RWPE2 (cell line): ENCODE measurements around the gene NSMF.
A peak's percentile ranks its signal among the peaks of the same experiment; 100 is the strongest.

Experiments used
- ATAC-seq: fragments of 200-7000 bp; cut with Tn5 transposase; 3 replicates; pipeline ENCODE4 v1.9.1; 2021; ENCODE audit warnings: low read depth
- DNase-seq: peaks from one replicate; pipeline ENCODE4 v3.0.0-alpha.2; 2020; ENCODE audit warnings: low spot score
- H3K27ac ChIP-seq: fragments of 450-650 bp; 2 replicates; pipeline ENCODE4 v1.5.1; 2017; ENCODE audit warnings: mild to moderate bottlenecking; ENCODE audit not compliant: poor library complexity, severe bottlenecking
- H3K27me3 ChIP-seq: fragments of 250-450 bp; sonication (Bioruptor Pico); 2 replicates; pipeline ENCODE4 v1.5.1; 2021; ENCODE audit warnings: mild to moderate bottlenecking, moderate library complexity; ENCODE audit not compliant: insufficient read depth, poor library complexity, severe bottlenecking
- H3K36me3 ChIP-seq: fragments of 250-450 bp; sonication (Bioruptor Pico); 2 replicates; pipeline ENCODE4 v1.5.1; 2020; ENCODE audit warnings: low read depth, mild to moderate bottlenecking, moderate library complexity
- H3K4me1 ChIP-seq: fragments of 250-450 bp; sonication (Bioruptor Pico); 2 replicates; pipeline ENCODE4 v1.5.1; 2021; ENCODE audit warnings: mild to moderate bottlenecking, moderate library complexity; ENCODE audit not compliant: insufficient read depth, poor library complexity, severe bottlenecking
- H3K4me3 ChIP-seq: fragments of 250-450 bp; sonication (Bioruptor Pico); 2 replicates; pipeline ENCODE4 v1.5.1; 2021; ENCODE audit warnings: mild to moderate bottlenecking, moderate library complexity; ENCODE audit not compliant: severe bottlenecking
- H3K9me3 ChIP-seq: fragments of 250-450 bp; sonication (Bioruptor Pico); 2 replicates; pipeline ENCODE4 v1.5.1; 2021; ENCODE audit warnings: mild to moderate bottlenecking, moderate library complexity; ENCODE audit not compliant: severe bottlenecking
- TF ChIP-seq, protein P1 (sequence below): fragments of 450-650 bp; IDR thresholded peaks from one replicate; pipeline ENCODE4 v1.5.1; 2017; ENCODE audit warnings: mild to moderate bottlenecking, moderate library complexity; ENCODE audit not compliant: poor library complexity, severe bottlenecking

NSMF gene

DNA sequence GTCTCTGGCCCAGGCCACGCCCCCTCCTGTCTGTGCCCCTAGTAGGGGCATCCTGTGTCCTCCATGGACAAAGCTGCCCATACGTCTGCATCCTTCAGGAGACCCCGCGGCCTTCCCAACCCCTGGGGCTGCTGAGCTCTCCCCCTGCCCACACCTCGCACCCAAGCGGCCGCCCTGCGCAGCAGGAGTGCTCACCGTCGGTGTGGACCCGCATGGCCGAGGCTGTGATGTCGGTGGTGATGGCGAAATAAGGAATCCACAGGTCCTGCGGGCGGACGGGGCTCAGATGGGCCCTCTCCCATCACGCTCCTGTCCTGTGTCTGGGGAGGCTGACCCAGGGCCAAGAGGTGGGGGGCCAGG lies 4.8 kb upstream of the NSMF start:
- H3K9me3 ChIP-seq = no peaks in the 10 kb centered on the region
- peak; percentile 57 for DNase-seq
- no peak overlapping the region for H3K4me3 ChIP-seq
- ATAC-seq = no peak
- no peaks in the 10 kb centered on the region for H3K4me1 ChIP-seq
- no peaks in the 10 kb centered on the region for H3K36me3 ChIP-seq
- no peaks in the 10 kb centered on the region for H3K27me3 ChIP-seq
- TF ChIP-seq, protein P1, sequence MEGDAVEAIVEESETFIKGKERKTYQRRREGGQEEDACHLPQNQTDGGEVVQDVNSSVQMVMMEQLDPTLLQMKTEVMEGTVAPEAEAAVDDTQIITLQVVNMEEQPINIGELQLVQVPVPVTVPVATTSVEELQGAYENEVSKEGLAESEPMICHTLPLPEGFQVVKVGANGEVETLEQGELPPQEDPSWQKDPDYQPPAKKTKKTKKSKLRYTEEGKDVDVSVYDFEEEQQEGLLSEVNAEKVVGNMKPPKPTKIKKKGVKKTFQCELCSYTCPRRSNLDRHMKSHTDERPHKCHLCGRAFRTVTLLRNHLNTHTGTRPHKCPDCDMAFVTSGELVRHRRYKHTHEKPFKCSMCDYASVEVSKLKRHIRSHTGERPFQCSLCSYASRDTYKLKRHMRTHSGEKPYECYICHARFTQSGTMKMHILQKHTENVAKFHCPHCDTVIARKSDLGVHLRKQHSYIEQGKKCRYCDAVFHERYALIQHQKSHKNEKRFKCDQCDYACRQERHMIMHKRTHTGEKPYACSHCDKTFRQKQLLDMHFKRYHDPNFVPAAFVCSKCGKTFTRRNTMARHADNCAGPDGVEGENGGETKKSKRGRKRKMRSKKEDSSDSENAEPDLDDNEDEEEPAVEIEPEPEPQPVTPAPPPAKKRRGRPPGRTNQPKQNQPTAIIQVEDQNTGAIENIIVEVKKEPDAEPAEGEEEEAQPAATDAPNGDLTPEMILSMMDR = no peak
- no peak overlapping the region for H3K27ac ChIP-seq

DNA sequence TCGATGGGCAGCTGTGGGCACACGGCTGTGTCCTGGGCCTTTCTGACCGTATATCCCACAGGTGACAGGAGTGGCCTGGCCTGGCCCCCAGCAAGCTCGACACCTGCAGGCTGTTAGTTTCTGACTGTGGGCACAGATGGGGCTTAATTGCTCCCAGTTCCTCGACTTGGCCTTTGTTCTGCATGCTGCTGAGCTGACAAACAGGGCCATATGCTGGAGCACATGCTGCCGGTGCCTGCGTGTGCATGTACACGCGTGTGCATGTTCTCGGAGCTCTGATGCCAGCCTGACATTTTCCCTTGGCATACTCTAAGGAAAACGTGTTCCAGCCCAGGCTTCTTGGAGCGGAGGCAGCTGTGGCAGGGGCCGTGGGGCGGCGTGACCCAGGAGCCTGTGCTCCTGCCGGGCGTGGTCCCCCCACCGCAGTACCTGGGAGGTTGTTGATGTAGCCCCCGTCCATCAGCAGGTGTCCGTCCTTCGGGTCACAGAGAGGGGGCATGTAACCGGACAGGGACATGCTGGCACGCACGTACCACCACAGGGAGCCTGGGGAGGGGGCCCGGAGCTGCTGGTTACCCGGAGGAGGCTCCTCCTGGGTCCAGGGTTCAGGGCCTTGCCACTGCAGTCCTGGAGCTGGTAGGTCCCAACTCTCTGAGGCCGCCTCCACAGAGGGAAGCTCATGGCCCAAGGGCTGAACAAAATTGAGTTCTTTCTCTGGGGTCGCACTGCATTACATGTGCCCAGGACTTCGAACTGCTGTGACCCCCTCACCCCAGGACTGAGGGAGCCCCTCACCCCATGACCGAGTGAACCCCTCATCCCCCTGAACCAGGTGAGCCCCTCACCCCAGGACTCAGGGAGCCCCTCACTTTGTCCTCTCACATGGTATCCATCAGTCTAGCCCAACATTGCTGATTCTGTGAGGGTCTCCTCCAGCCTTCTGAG lies 4.1 kb upstream of the NSMF start:
- Histone ChIP-seq H3K27ac (no peak overlapping the region), H3K9me3 (no peaks in the 10 kb centered on the region), H3K4me3 (no peak overlapping the region), H3K4me1 (no peaks in the 10 kb centered on the region), H3K36me3 (no peaks in the 10 kb centered on the region), H3K27me3 (no peaks in the 10 kb centered on the region)
- ATAC-seq = no peak
- TF ChIP-seq, protein P1 = no peak
- DNase-seq = peak; percentile 67

DNA sequence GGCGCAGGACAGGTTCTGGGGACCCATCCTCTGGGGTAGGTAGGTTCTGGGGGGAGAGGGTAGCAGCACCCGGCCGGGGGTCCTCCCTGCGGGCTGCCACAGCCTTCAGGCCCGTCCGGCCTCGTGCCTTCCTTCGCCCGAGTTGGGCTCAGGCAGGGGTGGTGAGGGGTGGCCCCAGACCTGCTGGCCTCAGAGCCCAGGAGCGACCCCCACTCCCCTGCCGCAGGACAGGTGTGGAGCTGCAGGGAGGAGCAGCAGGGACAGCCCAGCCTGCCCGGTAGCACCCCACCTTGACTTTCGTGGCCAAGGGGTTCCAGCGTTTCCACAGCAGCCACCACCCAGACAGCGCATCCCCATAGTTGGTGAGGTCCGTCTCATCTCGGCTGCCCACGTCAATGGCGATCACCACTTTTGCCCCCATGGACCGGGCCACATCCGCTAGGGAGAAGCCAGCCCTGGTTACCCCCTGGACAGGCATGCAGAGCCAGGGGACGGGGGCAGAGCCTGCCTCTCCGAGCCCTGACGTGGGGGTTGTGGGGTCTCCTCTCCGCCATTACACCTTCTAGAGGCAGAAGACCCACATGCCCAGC lies 3.4 kb upstream of the NSMF start:
- no peaks in the 10 kb centered on the region for H3K4me1 ChIP-seq
- TF ChIP-seq, protein P1 = no peak
- H3K9me3 ChIP-seq = no peaks in the 10 kb centered on the region
- no peak overlapping the region for H3K4me3 ChIP-seq
- H3K27me3 ChIP-seq = no peaks in the 10 kb centered on the region
- H3K36me3 ChIP-seq = peaks cover 4% of the 10 kb centered on the region; the same call in 1 of the 2 replicates
- no peak overlapping the region for H3K27ac ChIP-seq
- no peak for DNase-seq
- no peak for ATAC-seq

DNA sequence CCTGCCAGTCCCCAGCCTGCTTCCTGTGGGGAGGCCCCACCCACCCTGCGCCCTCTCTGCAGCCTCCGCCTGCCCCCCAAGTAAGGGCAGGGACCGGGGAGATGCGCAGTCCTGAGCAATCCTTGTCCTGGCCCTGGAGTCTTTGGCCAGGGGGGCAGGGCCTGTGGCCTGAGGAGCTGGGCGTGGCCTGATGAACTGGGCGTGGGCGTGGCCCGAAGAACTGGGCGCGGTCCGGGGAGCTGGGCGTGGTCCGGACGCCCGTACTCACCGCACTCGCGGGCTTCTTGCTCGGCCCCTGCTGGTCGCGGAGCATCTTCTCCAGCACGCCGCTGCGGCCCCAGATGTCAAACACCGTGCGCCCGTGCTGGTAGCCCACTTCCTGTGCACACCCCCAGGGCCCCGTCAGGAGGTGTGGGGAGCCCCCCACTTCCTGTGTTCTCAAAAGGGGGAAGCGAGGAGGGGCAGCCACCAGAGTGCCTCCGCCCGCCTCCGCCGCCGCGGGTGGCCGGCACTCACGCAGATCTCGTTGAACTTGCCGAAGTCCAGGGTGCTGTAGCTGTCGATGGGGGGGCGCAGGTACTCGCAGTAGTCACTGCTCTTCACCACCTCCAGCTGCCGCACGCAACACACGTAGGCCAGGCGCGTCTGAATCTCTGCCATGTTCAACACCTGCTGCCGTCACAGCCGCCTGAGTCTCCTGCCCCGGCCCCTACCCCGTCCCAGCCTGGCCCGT lies 2.7 kb upstream of the NSMF start:
- Histone ChIP-seq H3K4me1 (no peaks in the 10 kb centered on the region), H3K9me3 (no peaks in the 10 kb centered on the region), H3K4me3 (no peak overlapping the region), H3K27ac (no peak overlapping the region), H3K27me3 (no peaks in the 10 kb centered on the region), H3K36me3 (peaks cover 9% of the 10 kb centered on the region; the same call in 1 of the 2 replicates)
- TF ChIP-seq, protein P1 = no peak
- ATAC-seq = no peak
- peak; percentile 67 for DNase-seq
